Fibroblast of skin of right quadriceps (primary cell): ENCODE measurements around the gene CYP17A1.
"Not testable (repeated sequence)": the region's sequence is repeated elsewhere in the genome, so short reads cannot be mapped to it uniquely, and the experiment has no call there.

ENCODE experiments used
- DNase-seq: peaks from one replicate; pipeline ENCODE4 v3.0.0-alpha.2; 2013

Gene CYP17A1, protein sequence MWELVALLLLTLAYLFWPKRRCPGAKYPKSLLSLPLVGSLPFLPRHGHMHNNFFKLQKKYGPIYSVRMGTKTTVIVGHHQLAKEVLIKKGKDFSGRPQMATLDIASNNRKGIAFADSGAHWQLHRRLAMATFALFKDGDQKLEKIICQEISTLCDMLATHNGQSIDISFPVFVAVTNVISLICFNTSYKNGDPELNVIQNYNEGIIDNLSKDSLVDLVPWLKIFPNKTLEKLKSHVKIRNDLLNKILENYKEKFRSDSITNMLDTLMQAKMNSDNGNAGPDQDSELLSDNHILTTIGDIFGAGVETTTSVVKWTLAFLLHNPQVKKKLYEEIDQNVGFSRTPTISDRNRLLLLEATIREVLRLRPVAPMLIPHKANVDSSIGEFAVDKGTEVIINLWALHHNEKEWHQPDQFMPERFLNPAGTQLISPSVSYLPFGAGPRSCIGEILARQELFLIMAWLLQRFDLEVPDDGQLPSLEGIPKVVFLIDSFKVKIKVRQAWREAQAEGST

DNA sequence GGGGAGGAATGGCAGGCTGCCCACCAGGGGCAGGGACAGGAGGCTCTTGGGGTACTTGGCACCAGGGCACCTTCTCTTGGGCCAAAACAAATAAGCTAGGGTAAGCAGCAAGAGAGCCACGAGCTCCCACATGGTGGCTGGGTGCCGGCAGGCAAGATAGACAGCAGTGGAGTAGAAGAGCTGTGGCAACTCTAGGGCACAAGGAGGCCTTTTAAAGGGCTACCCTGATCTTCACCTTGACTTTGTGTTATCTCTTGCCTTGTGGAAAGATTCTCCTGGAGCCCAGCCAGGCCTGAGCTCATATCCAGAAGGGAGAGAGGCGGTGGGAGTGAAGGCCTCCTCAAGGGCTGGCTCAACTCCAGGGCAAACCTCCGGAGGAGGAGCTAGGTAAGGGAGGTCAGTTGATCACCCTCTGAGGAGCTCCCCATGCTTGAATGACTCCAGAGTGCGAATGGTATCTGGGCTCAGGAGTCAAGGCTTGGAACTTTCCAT, at the start of gene CYP17A1:
TSS of gene CYP17A1 (minus strand) at position 184 of the 492 bp plus-strand sequence. CDS start at position 132, 52 bp downstream.
- no peak for DNase-seq

DNA sequence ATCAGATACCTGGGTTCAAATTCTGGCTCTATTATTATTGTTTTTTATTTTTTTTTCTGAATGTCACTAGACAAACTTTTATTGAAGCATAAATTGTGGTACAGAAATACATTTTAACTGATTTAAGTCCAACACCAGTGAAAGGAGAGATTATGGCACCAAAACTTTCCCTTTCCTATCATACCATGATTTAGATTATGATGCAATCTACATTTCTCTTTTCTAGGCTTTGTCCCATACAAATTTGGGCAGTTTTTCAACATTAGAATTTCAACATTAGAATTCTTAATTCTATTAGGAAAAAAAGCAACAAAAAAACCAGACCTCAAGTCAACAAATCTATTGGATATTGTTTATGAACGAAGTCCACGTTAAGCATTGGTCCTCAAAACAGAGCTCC, 43.0 kb upstream of the CYP17A1 start:
- DNase-seq = no peak

DNA sequence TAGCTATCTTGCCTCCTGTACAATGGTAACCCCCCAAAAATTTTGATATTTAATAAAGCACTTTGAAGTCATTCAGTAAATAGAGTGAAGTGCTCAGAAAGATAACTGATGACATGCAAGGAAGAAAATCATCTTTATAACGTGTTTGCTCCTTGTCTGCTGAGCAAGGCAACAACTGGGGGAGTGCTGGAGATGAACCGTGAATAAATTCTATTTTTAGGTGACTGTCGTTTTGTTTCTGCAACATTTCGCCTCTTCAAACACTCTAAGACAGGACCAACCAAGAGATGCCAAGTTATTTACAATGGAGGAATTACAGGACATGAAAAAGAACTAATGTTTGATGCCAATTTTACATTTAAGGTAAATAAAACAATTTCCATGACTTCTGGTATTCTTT, 41.4 kb upstream of the CYP17A1 start:
- DNase-seq = no peak

- DNase-seq = no peak
These were observed 39.5 kb upstream of the CYP17A1 start for GRCh38 chr10:102876747-102877153.

GRCh38 chr10:102872163-102872562, 35.0 kb upstream of the CYP17A1 start:
- DNase-seq = peak; percentile 18

GRCh38 chr10:102870221-102870620, 33.0 kb upstream of the CYP17A1 start:
- no peak for DNase-seq

DNA sequence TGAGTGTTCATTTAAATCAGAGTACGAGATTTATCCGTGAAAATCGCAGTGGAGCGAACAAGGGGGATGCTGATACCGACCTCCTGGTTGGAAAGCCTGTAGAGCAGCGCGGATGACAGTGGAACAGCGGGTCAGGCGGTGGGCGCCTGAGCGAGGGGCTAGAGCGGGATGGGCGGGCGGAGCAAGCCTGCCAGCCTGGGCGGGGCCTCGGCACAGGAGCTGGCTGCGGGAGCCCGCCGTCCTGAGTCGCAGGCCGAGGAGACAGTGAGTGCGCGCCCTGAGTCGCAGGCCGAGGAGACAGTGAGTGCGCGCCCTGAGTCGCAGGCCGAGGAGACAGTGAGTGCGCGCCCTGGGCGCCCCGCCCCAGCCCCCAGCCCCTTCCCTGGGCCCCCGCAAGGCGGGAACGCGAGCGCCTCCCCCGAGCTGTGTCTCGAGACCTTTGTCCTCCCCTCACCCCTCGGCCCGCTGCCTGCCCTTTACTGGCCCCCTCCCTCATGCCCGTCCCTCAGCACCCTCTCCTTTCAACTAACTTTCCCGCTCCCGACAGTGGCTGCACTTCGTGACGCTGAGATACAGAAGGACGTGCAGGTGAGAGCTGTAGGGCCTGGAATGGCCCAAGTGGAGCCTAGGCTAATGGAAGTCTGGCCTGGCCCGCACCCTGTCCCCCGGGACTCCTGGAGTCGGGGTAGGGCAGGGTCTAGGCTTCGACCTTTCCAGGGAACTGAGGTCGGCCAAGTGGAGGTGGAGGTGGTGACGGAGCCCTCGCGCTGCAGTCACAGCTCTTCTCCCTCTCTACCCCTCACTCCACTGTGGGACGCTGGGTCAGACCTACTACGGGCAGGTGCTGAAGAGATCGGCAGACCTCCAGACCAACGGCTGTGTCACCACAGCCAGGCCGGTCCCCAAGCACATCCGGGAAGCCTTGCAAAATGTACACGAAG, 32.3 kb upstream of the CYP17A1 start, which contains the start of gene AS3MT:
TSS of gene AS3MT (plus strand) at position 213 of the 941 bp plus-strand sequence. CDS start at position 336, 123 bp downstream.
- peak; percentile 29 for DNase-seq

GRCh38 chr10:102868911-102869257, 31.7 kb upstream of the CYP17A1 start:
- DNase-seq = peak; percentile 29

DNA sequence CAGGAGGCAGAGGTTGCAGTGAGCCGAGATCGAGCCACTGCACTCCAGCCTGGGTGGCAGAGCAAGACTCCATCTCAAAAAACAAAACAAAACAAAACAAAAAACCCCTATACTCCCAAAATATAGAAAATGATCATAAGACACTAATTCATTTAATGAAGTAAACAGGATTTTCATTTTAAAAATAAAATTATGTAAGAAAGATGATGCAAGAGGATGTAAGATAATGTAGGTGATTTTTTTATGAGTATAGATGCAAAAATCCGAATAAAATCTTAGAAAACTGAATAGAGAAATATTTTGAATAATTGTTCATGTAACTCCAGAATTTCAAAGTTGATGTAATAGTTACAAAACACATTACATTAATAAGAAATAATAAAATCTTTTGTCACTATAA, 28.4 kb upstream of the CYP17A1 start:
- no peak for DNase-seq

- DNase-seq = no peak
These were observed 26.4 kb upstream of the CYP17A1 start for GRCh38 chr10:102863660-102864059.

GRCh38 chr10:102859911-102860310, 22.7 kb upstream of the CYP17A1 start:
- DNase-seq = no peak

- no peak for DNase-seq
These were observed 19.7 kb upstream of the CYP17A1 start for GRCh38 chr10:102856758-102857424.

DNA sequence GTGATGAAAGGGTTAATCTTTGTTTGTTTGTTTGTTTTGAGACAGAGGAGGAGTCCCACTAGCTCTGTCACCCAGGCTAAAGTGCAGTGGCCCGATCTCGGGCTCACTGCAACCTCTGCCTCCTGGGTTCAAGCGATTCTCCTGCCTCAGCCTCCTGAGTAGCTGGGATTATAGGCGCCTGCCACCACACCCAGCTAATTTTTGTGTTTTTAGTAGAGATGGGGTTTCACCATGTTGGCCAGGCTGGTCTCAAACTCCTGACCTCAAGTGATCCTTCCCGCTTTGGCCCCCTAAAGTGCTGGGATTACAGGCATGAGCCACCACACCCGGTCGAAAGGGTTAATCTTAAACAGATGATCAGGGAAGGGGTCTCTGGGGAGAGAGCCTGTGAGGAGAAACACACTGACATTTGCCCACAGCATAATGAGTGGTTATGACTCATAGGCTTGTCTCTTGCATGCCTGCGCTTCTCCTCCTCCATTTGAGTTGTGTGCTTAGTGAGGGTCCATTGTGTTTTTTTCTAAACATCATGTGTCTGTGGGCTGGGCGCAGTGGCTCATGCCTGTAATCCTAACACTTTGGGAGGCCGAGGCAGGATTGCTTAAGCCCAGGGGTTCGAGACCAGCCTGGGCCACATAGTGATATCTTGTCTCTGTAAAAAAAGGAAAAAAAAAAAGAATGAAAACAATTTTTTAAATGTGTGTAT, 18.7 kb upstream of the CYP17A1 start:
- DNase-seq = peak; percentile 99

- DNase-seq = not testable (repeated sequence)
These were observed 16.0 kb upstream of the CYP17A1 start for GRCh38 chr10:102853237-102853636.

DNA sequence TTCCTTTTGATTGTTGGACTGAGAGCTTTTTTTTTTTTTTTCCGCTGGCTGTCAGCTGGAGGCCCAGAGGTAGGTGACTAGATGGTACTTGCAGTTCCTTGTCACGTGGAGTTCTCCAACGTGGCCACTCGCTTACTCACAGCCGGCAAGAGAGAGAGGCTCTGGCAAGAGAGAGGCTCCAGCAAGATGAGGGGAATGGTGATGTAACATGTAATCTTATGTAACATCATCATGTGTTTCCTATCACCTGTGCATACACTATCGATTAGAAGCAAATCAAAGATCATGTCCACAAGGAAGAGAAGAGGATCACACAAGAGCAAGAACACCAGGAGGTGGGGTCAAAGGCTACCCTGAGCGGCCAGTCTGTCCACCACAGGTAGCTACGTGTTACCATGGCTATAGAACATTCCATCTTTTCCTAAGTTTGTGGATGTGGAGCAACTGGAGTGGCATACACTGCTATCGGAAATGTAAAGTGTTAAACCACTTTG, 12.9 kb upstream of the CYP17A1 start:
- no peak for DNase-seq

GRCh38 chr10:102845352-102845902, 8.2 kb upstream of the CYP17A1 start:
- no peak for DNase-seq

GRCh38 chr10:102844190-102844776, 7.1 kb upstream of the CYP17A1 start:
- not testable (repeated sequence) for DNase-seq

DNA sequence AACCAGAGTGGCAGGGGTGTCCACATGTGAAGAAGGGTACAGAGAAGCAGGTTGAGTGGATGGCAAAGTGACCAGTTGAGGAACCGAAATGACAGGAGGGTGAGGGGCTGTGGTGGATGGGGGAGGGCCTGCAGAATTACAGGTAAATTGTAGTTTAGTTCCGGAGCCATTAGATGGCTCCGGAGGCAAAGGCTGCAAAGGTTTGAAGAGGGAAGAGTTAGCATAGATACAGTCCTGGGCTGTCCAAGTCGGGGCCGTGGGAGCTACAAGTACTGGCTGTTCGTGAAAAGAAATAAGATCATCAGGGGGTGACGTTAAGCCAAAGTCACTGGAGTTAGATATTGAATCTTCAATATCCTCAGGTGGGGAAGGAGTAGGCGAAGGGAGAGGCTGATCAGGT, 5.9 kb upstream of the CYP17A1 start:
- DNase-seq = not testable (repeated sequence)

DNA sequence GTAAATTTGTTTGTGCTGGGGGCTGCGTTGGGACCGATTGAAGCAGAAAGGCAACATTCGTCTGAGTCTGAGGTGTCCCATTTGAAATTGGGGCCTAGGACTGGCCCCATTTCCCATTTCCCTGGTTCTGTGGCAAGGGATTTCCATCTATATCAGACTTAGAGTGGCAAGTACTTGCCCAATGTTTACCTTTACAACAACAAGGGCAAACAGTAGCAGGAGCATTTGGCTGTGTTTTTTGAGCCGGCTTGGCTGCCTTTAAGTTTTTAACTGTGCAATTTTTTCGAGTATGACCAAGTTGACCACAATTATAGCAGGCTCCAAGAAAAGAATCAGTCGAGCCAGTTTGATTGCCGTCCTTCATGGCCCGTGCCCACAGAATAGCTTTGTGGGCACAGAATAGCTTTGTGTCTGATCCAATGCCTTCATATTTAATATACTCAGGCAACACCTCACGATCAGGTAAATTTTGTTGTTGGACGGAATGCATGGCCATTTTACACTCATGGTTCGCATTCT, 4.7 kb upstream of the CYP17A1 start:
- DNase-seq = no peak

DNA sequence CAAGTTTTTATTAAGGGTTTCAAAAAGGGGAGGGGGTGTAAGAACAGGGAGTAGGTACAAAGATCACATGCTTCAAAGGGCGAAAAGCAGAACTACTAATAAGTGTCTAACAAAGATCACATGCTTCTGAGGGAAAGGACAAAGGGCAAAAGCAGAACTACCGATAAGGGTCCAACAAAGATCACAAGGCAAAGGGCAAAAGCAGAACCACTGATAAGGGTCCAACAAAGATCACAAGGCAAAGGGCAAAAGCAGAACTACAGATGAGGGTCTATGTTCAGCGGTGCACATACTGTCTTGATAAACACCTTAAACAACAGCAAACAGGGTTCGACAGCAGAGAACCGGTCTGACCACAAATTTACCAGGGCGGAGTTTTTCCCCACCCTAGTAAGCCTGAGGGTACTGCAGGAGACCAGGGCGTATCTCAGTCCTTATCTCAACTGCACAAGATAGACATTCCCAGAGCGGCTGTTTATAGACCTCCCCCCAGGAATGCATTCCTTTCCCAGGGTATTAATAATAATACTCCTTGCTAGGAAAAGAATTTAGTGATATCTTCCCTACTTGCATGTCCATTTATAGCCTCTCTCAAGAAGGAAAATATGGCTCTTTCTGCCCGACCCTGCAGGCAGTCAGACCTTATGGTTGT, 1.2 kb upstream of the CYP17A1 start:
- DNase-seq = not testable (repeated sequence)
